Stimulated activated effector memory CD8-positive, alpha-beta T cell treated with anti-CD3 and anti-CD28 coated beads, Interleukin-12 subunit alpha, Interleukin-12 subunit beta, amount 100 ng/mL, for 72 hours (primary cell): ENCODE results near the gene ZNF471.

Source experiments
- ATAC-seq: fragments of 150-1000 bp; cut with Tn5 transposase; 2 replicates; pipeline ENCODE4 v1.10.0; 2021
- DNase-seq, 2 donors: peaks; one replicate each; pipeline ENCODE4 v3.0.0; 2021 to 2022; ENCODE audit warnings: low spot score in 2 of 2
- H3K27ac Mint-ChIP-seq: one replicate; pipeline ENCODE4 v1.8.0; 2022; ENCODE audit warnings: mild to moderate bottlenecking, mixed read lengths
- H3K36me3 Mint-ChIP-seq: one replicate; pipeline ENCODE4 v1.8.0; 2022; ENCODE audit warnings: mild to moderate bottlenecking, mixed read lengths
- H3K4me1 Mint-ChIP-seq: one replicate; pipeline ENCODE4 v1.8.0; 2022; ENCODE audit warnings: mixed read lengths
- H3K4me3 Mint-ChIP-seq: one replicate; pipeline ENCODE4 v1.8.0; 2022; ENCODE audit warnings: mild to moderate bottlenecking, mixed read lengths
- H3K9me3 Mint-ChIP-seq: one replicate; pipeline ENCODE4 v1.8.0; 2022; ENCODE audit warnings: mixed read lengths

The ZNF471 gene

GRCh38 chr19:56507446-56508289 is at the start of gene ZNF471:
ZNF471 (plus strand) TSS chr19:56507855; CDS start chr19:56511572, 3,717 bp downstream.
- no peak within 1 kb of the TSS for H3K27ac Mint-ChIP-seq

GRCh38 chr19:56474308-56474707 is 33.3 kb upstream of the ZNF471 start:
- H3K36me3 Mint-ChIP-seq = no peaks in the 10 kb centered on the region
- ATAC-seq (no peak), DNase-seq (no peak)
- H3K9me3 Mint-ChIP-seq = peaks cover 25% of the 10 kb centered on the region
- no peak overlapping the region for H3K27ac Mint-ChIP-seq
- H3K4me3 Mint-ChIP-seq = no peak overlapping the region
- H3K4me1 Mint-ChIP-seq = peaks cover 5% of the 10 kb centered on the region

More at GRCh38 chr19:56507446-56508289, at the start of gene ZNF471:
- peak; percentile 92 for ATAC-seq
- Mint-ChIP-seq H3K9me3 (peaks cover 8% of the 10 kb centered on the region), H3K36me3 (no peaks in the 10 kb centered on the region), H3K4me3 (no peak within 1 kb of the TSS), H3K4me1 (no peaks in the 10 kb centered on the region)
- peak; percentile 3 to 48 for DNase-seq

GRCh38 chr19:56476093-56476492 is 31.6 kb upstream of the ZNF471 start:
- H3K9me3 Mint-ChIP-seq = peaks cover 27% of the 10 kb centered on the region
- no peak overlapping the region for H3K27ac Mint-ChIP-seq
- no peak overlapping the region for H3K4me3 Mint-ChIP-seq
- peaks cover 5% of the 10 kb centered on the region for H3K4me1 Mint-ChIP-seq
- ATAC-seq = no peak
- no peaks in the 10 kb centered on the region for H3K36me3 Mint-ChIP-seq
- DNase-seq = no peak

- peak within 1 kb of the TSS; percentile 52 for H3K4me3 Mint-ChIP-seq
- peaks cover 5% of the 10 kb centered on the region for H3K4me1 Mint-ChIP-seq
- no peak for DNase-seq
- ATAC-seq = peak; percentile 32
- no peaks in the 10 kb centered on the region for H3K36me3 Mint-ChIP-seq
- peaks cover 31% of the 10 kb centered on the region for H3K9me3 Mint-ChIP-seq
- H3K27ac Mint-ChIP-seq = no peak within 1 kb of the TSS
Measured at GRCh38 chr19:56476651-56477428, 30.8 kb upstream of the ZNF471 start, which contains the start of gene ZNF667. ZNF667 (minus strand) TSS chr19:56477345; CDS start chr19:56462370, 14,975 bp downstream.

- DNase-seq = no peak
- peaks cover 26% of the 10 kb centered on the region for H3K9me3 Mint-ChIP-seq
- H3K36me3 Mint-ChIP-seq = no peaks in the 10 kb centered on the region
- ATAC-seq = peak; percentile 63
- H3K4me1 Mint-ChIP-seq = peaks cover 5% of the 10 kb centered on the region
- H3K27ac Mint-ChIP-seq = no peak overlapping the region
- peak overlapping the region; percentile 52 for H3K4me3 Mint-ChIP-seq
Measured at GRCh38 chr19:56477429-56478338, 30.0 kb upstream of the ZNF471 start.

- no peaks in the 10 kb centered on the region for H3K36me3 Mint-ChIP-seq
- ATAC-seq (no peak), DNase-seq (no peak)
- no peak overlapping the region for H3K4me3 Mint-ChIP-seq
- no peak overlapping the region for H3K27ac Mint-ChIP-seq
- H3K4me1 Mint-ChIP-seq = no peaks in the 10 kb centered on the region
- H3K9me3 Mint-ChIP-seq = peaks cover 24% of the 10 kb centered on the region
Measured at GRCh38 chr19:56491399-56491798, 16.3 kb upstream of the ZNF471 start.

- Mint-ChIP-seq H3K4me3 (no peak overlapping the region), H3K9me3 (peaks cover 13% of the 10 kb centered on the region), H3K4me1 (no peaks in the 10 kb centered on the region), H3K27ac (no peak overlapping the region), H3K36me3 (no peaks in the 10 kb centered on the region)
- DNase-seq (no peak), ATAC-seq (no peak)
Measured at GRCh38 chr19:56504581-56504980, 3.1 kb upstream of the ZNF471 start.

GRCh38 chr19:56508290-56508778 is 679 bp downstream of the ZNF471 start:
- no peak for ATAC-seq
- no peaks in the 10 kb centered on the region for H3K4me1 Mint-ChIP-seq
- H3K9me3 Mint-ChIP-seq = peaks cover 12% of the 10 kb centered on the region
- DNase-seq = no peak
- no peak overlapping the region for H3K27ac Mint-ChIP-seq
- H3K36me3 Mint-ChIP-seq = no peaks in the 10 kb centered on the region
- no peak overlapping the region for H3K4me3 Mint-ChIP-seq

- H3K4me1 Mint-ChIP-seq = no peaks in the 10 kb centered on the region
- H3K4me3 Mint-ChIP-seq = no peak overlapping the region
- H3K36me3 Mint-ChIP-seq = no peaks in the 10 kb centered on the region
- no peak for DNase-seq
- no peak for ATAC-seq
- peaks cover 42% of the 10 kb centered on the region for H3K9me3 Mint-ChIP-seq
- H3K27ac Mint-ChIP-seq = no peak overlapping the region
Measured at GRCh38 chr19:56525214-56525860, 17.7 kb downstream of the ZNF471 start.

GRCh38 chr19:56537442-56537841 is 29.8 kb downstream of the ZNF471 start:
- Mint-ChIP-seq H3K36me3 (peaks cover 14% of the 10 kb centered on the region), H3K4me3 (peak overlapping the region; percentile 80), H3K27ac (no peak overlapping the region), H3K4me1 (peaks cover 19% of the 10 kb centered on the region), H3K9me3 (peaks cover 27% of the 10 kb centered on the region)
- no peak for ATAC-seq
- no peak for DNase-seq

- ATAC-seq (peak; percentile 92), DNase-seq (peak; percentile 70 to 90)
- peak overlapping the region; percentile 80 for H3K4me3 Mint-ChIP-seq
- peaks cover 22% of the 10 kb centered on the region for H3K9me3 Mint-ChIP-seq
- peaks cover 17% of the 10 kb centered on the region for H3K36me3 Mint-ChIP-seq
- peaks cover 19% of the 10 kb centered on the region for H3K4me1 Mint-ChIP-seq
- H3K27ac Mint-ChIP-seq = peak overlapping the region; percentile 88
Measured at GRCh38 chr19:56538254-56538760, 30.7 kb downstream of the ZNF471 start.

GRCh38 chr19:56538761-56539263 is 31.2 kb downstream of the ZNF471 start, which contains the start of gene ZFP28:
ZFP28 (plus strand) TSS chr19:56538948; CDS start chr19:56539019, 71 bp downstream.
- Mint-ChIP-seq H3K4me1 (peaks cover 19% of the 10 kb centered on the region), H3K27ac (peak within 1 kb of the TSS; percentile 88), H3K9me3 (peaks cover 22% of the 10 kb centered on the region), H3K36me3 (peaks cover 17% of the 10 kb centered on the region), H3K4me3 (peak within 1 kb of the TSS; percentile 80)
- ATAC-seq = peak; percentile 85
- peak; percentile 6 to 63 for DNase-seq

GRCh38 chr19:56543776-56544175 is 36.1 kb downstream of the ZNF471 start:
- peaks cover 25% of the 10 kb centered on the region for H3K9me3 Mint-ChIP-seq
- H3K36me3 Mint-ChIP-seq = peaks cover 18% of the 10 kb centered on the region

GRCh38 chr19:56547535-56547934 is 39.9 kb downstream of the ZNF471 start:
- Mint-ChIP-seq H3K36me3 (peaks cover 35% of the 10 kb centered on the region), H3K4me3 (no peak overlapping the region), H3K27ac (no peak overlapping the region), H3K9me3 (peaks cover 19% of the 10 kb centered on the region), H3K4me1 (no peaks in the 10 kb centered on the region)
- DNase-seq (no peak), ATAC-seq (no peak)

More at GRCh38 chr19:56543776-56544175, 36.1 kb downstream of the ZNF471 start:
- no peak overlapping the region for H3K4me3 Mint-ChIP-seq
- no peak for DNase-seq
- ATAC-seq = no peak
- H3K4me1 Mint-ChIP-seq = peaks cover 10% of the 10 kb centered on the region
- no peak overlapping the region for H3K27ac Mint-ChIP-seq
